GM12873 (cell line): ENCODE measurements around the gene XK.
A peak's percentile ranks its signal among the peaks of the same experiment; 100 is the strongest.

Experiments
- CTCF ChIP-seq: IDR thresholded peaks from 2 replicates; pipeline ENCODE4 v1.5.1; 2012; ENCODE audit warnings: low read depth, mild to moderate bottlenecking, moderate library complexity, low read length, control low read depth; ENCODE audit not compliant: insufficient read depth; ENCODE audit errors: missing control alignments

The XK gene

GRCh38 chrX:37745354-37745753 is 59.8 kb downstream of the XK start:
- TF ChIP-seq CTCF = peak; percentile 91

- TF ChIP-seq CTCF = no peak
Measured at GRCh38 chrX:37745835-37746217, 60.2 kb downstream of the XK start.

GRCh38 chrX:37746218-37746941 is 60.8 kb downstream of the XK start:
- TF ChIP-seq CTCF = no peak

- TF ChIP-seq CTCF = no peak
Measured at GRCh38 chrX:37746951-37747350, 61.4 kb downstream of the XK start.

- TF ChIP-seq CTCF = no peak
Measured at GRCh38 chrX:37752281-37752680, 66.7 kb downstream of the XK start.

- no peak for TF ChIP-seq CTCF
Measured at GRCh38 chrX:37752936-37753335, 67.3 kb downstream of the XK start.

- no peak for TF ChIP-seq CTCF
Measured at GRCh38 chrX:37753384-37753783, 67.8 kb downstream of the XK start.

GRCh38 chrX:37754516-37754915 is 68.9 kb downstream of the XK start:
- no peak for TF ChIP-seq CTCF
